ENCODE data around the gene PARK7.

Gene PARK7

GRCh38 chr1:8006037-8006963 lies 44.8 kb downstream of the PARK7 start:
- no peaks in the 10 kb centered on the region for H3K9me3 ChIP-seq (ENCODE audit: control insufficient read depth in 2 of 2, low read length in 2 of 2)
- H3K27me3 ChIP-seq (ENCODE audit: control insufficient read depth in 2 of 2, insufficient read depth in 2 of 2, low read length in 2 of 2) = no peaks in the 10 kb centered on the region
- peaks cover 0 to 12% of the 10 kb centered on the region in 2 donors for H3K4me1 ChIP-seq (ENCODE audit: control insufficient read depth in 2 of 2, insufficient read depth in 2 of 2, low read length in 2 of 2)
- peak overlapping the region in 1 of 2 donors; percentile 10 for H3K9ac ChIP-seq (ENCODE audit: low read depth in 1 of 2, low read length in 2 of 2)
- H3K4me3 ChIP-seq (ENCODE audit: low read length in 2 of 2) = no peak overlapping the region
- H3K36me3 ChIP-seq (ENCODE audit: control insufficient read depth in 2 of 2, insufficient read depth in 2 of 2, low read length in 2 of 2) = peaks cover 4 to 5% of the 10 kb centered on the region in 2 donors
- H3K27ac ChIP-seq (ENCODE audit: low read depth in 2 of 2, low read length in 2 of 2) = no peak overlapping the region

GRCh38 chr1:8009043-8010002 lies 47.8 kb downstream of the PARK7 start:
- Histone ChIP-seq H3K9me3 (ENCODE audit: control insufficient read depth in 2 of 2, low read length in 2 of 2) (no peaks in the 10 kb centered on the region), H3K4me1 (ENCODE audit: control insufficient read depth in 2 of 2, insufficient read depth in 2 of 2, low read length in 2 of 2) (peaks cover 0 to 9% of the 10 kb centered on the region in 2 donors), H3K4me3 (ENCODE audit: low read length in 2 of 2) (no peak overlapping the region), H3K9ac (ENCODE audit: low read depth in 1 of 2, low read length in 2 of 2) (no peak overlapping the region), H3K36me3 (ENCODE audit: control insufficient read depth in 2 of 2, insufficient read depth in 2 of 2, low read length in 2 of 2) (peaks cover 22 to 25% of the 10 kb centered on the region in 2 donors), H3K27me3 (ENCODE audit: control insufficient read depth in 2 of 2, insufficient read depth in 2 of 2, low read length in 2 of 2) (no peaks in the 10 kb centered on the region), H3K27ac (ENCODE audit: low read depth in 2 of 2, low read length in 2 of 2) (no peak overlapping the region)

GRCh38 chr1:8010080-8010664 lies 48.7 kb downstream of the PARK7 start:
- no peak overlapping the region for H3K9ac ChIP-seq (ENCODE audit: low read depth in 1 of 2, low read length in 2 of 2)
- no peak overlapping the region for H3K27ac ChIP-seq (ENCODE audit: low read depth in 2 of 2, low read length in 2 of 2)
- H3K4me3 ChIP-seq (ENCODE audit: low read length in 2 of 2) = no peak overlapping the region
- peaks cover 2 to 9% of the 10 kb centered on the region in 2 donors for H3K4me1 ChIP-seq (ENCODE audit: control insufficient read depth in 2 of 2, insufficient read depth in 2 of 2, low read length in 2 of 2)
- peaks cover 28 to 32% of the 10 kb centered on the region in 2 donors for H3K36me3 ChIP-seq (ENCODE audit: control insufficient read depth in 2 of 2, insufficient read depth in 2 of 2, low read length in 2 of 2)
- no peaks in the 10 kb centered on the region for H3K9me3 ChIP-seq (ENCODE audit: control insufficient read depth in 2 of 2, low read length in 2 of 2)
- no peaks in the 10 kb centered on the region for H3K27me3 ChIP-seq (ENCODE audit: control insufficient read depth in 2 of 2, insufficient read depth in 2 of 2, low read length in 2 of 2)

GRCh38 chr1:8011016-8011415 lies 49.5 kb downstream of the PARK7 start:
- H3K27ac ChIP-seq (ENCODE audit: low read depth in 2 of 2, low read length in 2 of 2) = no peak overlapping the region
- H3K9me3 ChIP-seq (ENCODE audit: control insufficient read depth in 2 of 2, low read length in 2 of 2) = no peaks in the 10 kb centered on the region
- no peak overlapping the region for H3K4me3 ChIP-seq (ENCODE audit: low read length in 2 of 2)
- peaks cover 28 to 32% of the 10 kb centered on the region in 2 donors for H3K36me3 ChIP-seq (ENCODE audit: control insufficient read depth in 2 of 2, insufficient read depth in 2 of 2, low read length in 2 of 2)
- H3K27me3 ChIP-seq (ENCODE audit: control insufficient read depth in 2 of 2, insufficient read depth in 2 of 2, low read length in 2 of 2) = no peaks in the 10 kb centered on the region
- no peak overlapping the region for H3K9ac ChIP-seq (ENCODE audit: low read depth in 1 of 2, low read length in 2 of 2)
- peaks cover 9 to 14% of the 10 kb centered on the region in 2 donors for H3K4me1 ChIP-seq (ENCODE audit: control insufficient read depth in 2 of 2, insufficient read depth in 2 of 2, low read length in 2 of 2)

GRCh38 chr1:8011923-8012858 lies 50.7 kb downstream of the PARK7 start:
- H3K4me1 ChIP-seq (ENCODE audit: control insufficient read depth in 2 of 2, insufficient read depth in 2 of 2, low read length in 2 of 2) = peaks cover 15 to 18% of the 10 kb centered on the region in 2 donors
- no peak overlapping the region for H3K9ac ChIP-seq (ENCODE audit: low read depth in 1 of 2, low read length in 2 of 2)
- H3K27ac ChIP-seq (ENCODE audit: low read depth in 2 of 2, low read length in 2 of 2) = no peak overlapping the region
- H3K4me3 ChIP-seq (ENCODE audit: low read length in 2 of 2) = no peak overlapping the region
- no peaks in the 10 kb centered on the region for H3K9me3 ChIP-seq (ENCODE audit: control insufficient read depth in 2 of 2, low read length in 2 of 2)
- H3K27me3 ChIP-seq (ENCODE audit: control insufficient read depth in 2 of 2, insufficient read depth in 2 of 2, low read length in 2 of 2) = no peaks in the 10 kb centered on the region
- H3K36me3 ChIP-seq (ENCODE audit: control insufficient read depth in 2 of 2, insufficient read depth in 2 of 2, low read length in 2 of 2) = peaks cover 28 to 32% of the 10 kb centered on the region in 2 donors

GRCh38 chr1:8012955-8013354 lies 51.4 kb downstream of the PARK7 start:
- peaks cover 15 to 22% of the 10 kb centered on the region in 2 donors for H3K4me1 ChIP-seq (ENCODE audit: control insufficient read depth in 2 of 2, insufficient read depth in 2 of 2, low read length in 2 of 2)
- no peaks in the 10 kb centered on the region for H3K9me3 ChIP-seq (ENCODE audit: control insufficient read depth in 2 of 2, low read length in 2 of 2)
- H3K27me3 ChIP-seq (ENCODE audit: control insufficient read depth in 2 of 2, insufficient read depth in 2 of 2, low read length in 2 of 2) = no peaks in the 10 kb centered on the region
- peaks cover 28 to 32% of the 10 kb centered on the region in 2 donors for H3K36me3 ChIP-seq (ENCODE audit: control insufficient read depth in 2 of 2, insufficient read depth in 2 of 2, low read length in 2 of 2)
- no peak overlapping the region for H3K27ac ChIP-seq (ENCODE audit: low read depth in 2 of 2, low read length in 2 of 2)
- H3K9ac ChIP-seq (ENCODE audit: low read depth in 1 of 2, low read length in 2 of 2) = no peak overlapping the region
- H3K4me3 ChIP-seq (ENCODE audit: low read length in 2 of 2) = no peak overlapping the region

GRCh38 chr1:8013399-8013798 lies 51.9 kb downstream of the PARK7 start:
- Histone ChIP-seq H3K27ac (ENCODE audit: low read depth in 2 of 2, low read length in 2 of 2) (no peak overlapping the region), H3K4me1 (ENCODE audit: control insufficient read depth in 2 of 2, insufficient read depth in 2 of 2, low read length in 2 of 2) (peaks cover 15 to 24% of the 10 kb centered on the region in 2 donors), H3K4me3 (ENCODE audit: low read length in 2 of 2) (no peak overlapping the region), H3K9me3 (ENCODE audit: control insufficient read depth in 2 of 2, low read length in 2 of 2) (no peaks in the 10 kb centered on the region), H3K27me3 (ENCODE audit: control insufficient read depth in 2 of 2, insufficient read depth in 2 of 2, low read length in 2 of 2) (no peaks in the 10 kb centered on the region), H3K9ac (ENCODE audit: low read depth in 1 of 2, low read length in 2 of 2) (no peak overlapping the region), H3K36me3 (ENCODE audit: control insufficient read depth in 2 of 2, insufficient read depth in 2 of 2, low read length in 2 of 2) (peaks cover 28 to 32% of the 10 kb centered on the region in 2 donors)

GRCh38 chr1:8013800-8014199 lies 52.3 kb downstream of the PARK7 start:
- no peaks in the 10 kb centered on the region for H3K9me3 ChIP-seq (ENCODE audit: control insufficient read depth in 2 of 2, low read length in 2 of 2)
- no peak overlapping the region for H3K9ac ChIP-seq (ENCODE audit: low read depth in 1 of 2, low read length in 2 of 2)
- H3K4me3 ChIP-seq (ENCODE audit: low read length in 2 of 2) = no peak overlapping the region
- no peak overlapping the region for H3K27ac ChIP-seq (ENCODE audit: low read depth in 2 of 2, low read length in 2 of 2)
- no peaks in the 10 kb centered on the region for H3K27me3 ChIP-seq (ENCODE audit: control insufficient read depth in 2 of 2, insufficient read depth in 2 of 2, low read length in 2 of 2)
- peaks cover 28 to 32% of the 10 kb centered on the region in 2 donors for H3K36me3 ChIP-seq (ENCODE audit: control insufficient read depth in 2 of 2, insufficient read depth in 2 of 2, low read length in 2 of 2)
- H3K4me1 ChIP-seq (ENCODE audit: control insufficient read depth in 2 of 2, insufficient read depth in 2 of 2, low read length in 2 of 2) = peaks cover 15 to 28% of the 10 kb centered on the region in 2 donors

GRCh38 chr1:8014381-8014988 lies 53.0 kb downstream of the PARK7 start:
- no peak overlapping the region for H3K4me3 ChIP-seq (ENCODE audit: low read length in 2 of 2)
- peaks cover 28 to 32% of the 10 kb centered on the region in 2 donors for H3K36me3 ChIP-seq (ENCODE audit: control insufficient read depth in 2 of 2, insufficient read depth in 2 of 2, low read length in 2 of 2)
- peaks cover 15 to 29% of the 10 kb centered on the region in 2 donors for H3K4me1 ChIP-seq (ENCODE audit: control insufficient read depth in 2 of 2, insufficient read depth in 2 of 2, low read length in 2 of 2)
- H3K9ac ChIP-seq (ENCODE audit: low read depth in 1 of 2, low read length in 2 of 2) = no peak overlapping the region
- H3K27me3 ChIP-seq (ENCODE audit: control insufficient read depth in 2 of 2, insufficient read depth in 2 of 2, low read length in 2 of 2) = no peaks in the 10 kb centered on the region
- no peak overlapping the region for H3K27ac ChIP-seq (ENCODE audit: low read depth in 2 of 2, low read length in 2 of 2)
- H3K9me3 ChIP-seq (ENCODE audit: control insufficient read depth in 2 of 2, low read length in 2 of 2) = no peaks in the 10 kb centered on the region
